ENCODE results near the gene SLC39A11.

GRCh38 chr17:72710834-72711233 is 381.7 kb downstream of the SLC39A11 start:
- TF ChIP-seq ATF3 (IDR thresholded peaks at IDR 0.05) (no peak), YY1 (IDR thresholded peaks at IDR 0.05; ENCODE audit: extremely low read depth, insufficient replicate concordance, low read depth, low read length) (no peak), CTCF (IDR thresholded peaks at IDR 0.05 in 2 of 3, conservative IDR thresholded peaks at IDR 0.05 in 1 of 3; ENCODE audit: borderline replicate concordance in 1 of 3, insufficient read depth in 1 of 3, low read depth in 2 of 3, low read length in 2 of 3) (no peak), EGR1 (IDR thresholded peaks at IDR 0.05; ENCODE audit: low read depth) (no peak)
